K562 (cell line): ENCODE data around the gene STARD13. TPM values are rescaled to one million over a fixed set of nuclear protein-coding genes. Genes with fewer than 3 reads are reported as not detected.

Experiments
- ATAC-seq: fragments of 200-7000 bp; cut with Tn5 transposase; 3 replicates; pipeline ENCODE4 v1.9.1; 2020; ENCODE audit warnings: moderate library complexity
- BruUV-seq: library from RNA; stranded (reverse); fragments of 400-500 nt; replicated peaks from 2 replicates; lab custom pipeline; 2021; lab: Mats Ljungman, UMichigan
- CTCF ChIA-PET: fragments of 300-600 bp; formaldehyde crosslinking; extraction: SDS; loops from one replicate; lab custom pipeline; 2021; ENCODE audit warnings: low intra/inter-chr PET ratio; lab: Yijun Ruan, JAX
- POLR2A ChIA-PET: fragments of 300-600, 350-650 bp; sonication (Branson Sonifier 250); formaldehyde crosslinking; extraction: SDS; loops from one replicate; lab custom pipeline; 2021; ENCODE audit warnings: antibody characterized with exemption, inconsistent platforms; lab: Yijun Ruan, JAX
- DNase-seq, 4 experiments: peaks; one replicate each; pipeline versions ENCODE4 v3.0.0 to v3.0.0-alpha.2; 2011 to 2018; ENCODE audit warnings: low spot score in 3 of 4, mixed read lengths in 3 of 4; ENCODE audit errors: extremely low read depth in 1 of 4
- FAIRE-seq: peaks from 2 replicates; lab custom pipeline; 2011; peaks lifted over from hg19 to GRCh38; lab: Jason Lieb, UNC
- H2AFZ ChIP-seq: 2 replicates; pipeline ENCODE4 v1.6.0; 2011; ENCODE audit warnings: low read depth, low read length, control low read depth, inconsistent platforms
- H3K27ac ChIP-seq: fragments of 200-600 bp; 3 replicates; pipeline ENCODE4 v1.8.0; 2011; ENCODE audit warnings: low read depth, mild to moderate bottlenecking, control low read depth, inconsistent platforms, low read length, moderate library complexity, mixed read lengths; ENCODE audit errors: extremely low read depth
- H3K27me3 ChIP-seq, 2 experiments: fragments of 300-600 bp in 1 of 2; 2 replicates in 1 of 2; 3 replicates in 1 of 2; pipeline versions ENCODE4 v1.6.0 to v1.8.0; 2011; ENCODE audit warnings: inconsistent platforms in 2 of 2, low read length in 2 of 2, mild to moderate bottlenecking in 1 of 2, mixed read lengths in 1 of 2, moderate library complexity in 1 of 2; ENCODE audit not compliant: control insufficient read depth in 2 of 2, insufficient read depth in 2 of 2
- H3K36me3 ChIP-seq: fragments of 300-600 bp; 3 replicates; pipeline ENCODE4 v1.8.0; 2011; ENCODE audit warnings: mild to moderate bottlenecking, low read length, inconsistent platforms; ENCODE audit not compliant: control insufficient read depth, insufficient read depth
- H3K4me1 ChIP-seq, 2 experiments: fragments of 200-600 bp in 1 of 2; replicated peaks in 1 of 2; 2 replicates in 1 of 2; 3 replicates in 1 of 2; pipeline versions ENCODE4 v1.5.1 to v1.8.0; 2011; ENCODE audit warnings: inconsistent platforms in 2 of 2, low read length in 2 of 2, mild to moderate bottlenecking in 1 of 2, mixed read lengths in 1 of 2, moderate library complexity in 1 of 2; ENCODE audit not compliant: control insufficient read depth in 2 of 2, insufficient read depth in 2 of 2
- H3K4me2 ChIP-seq: 2 replicates; pipeline ENCODE4 v1.6.1; 2011; ENCODE audit warnings: low read length, control low read depth, inconsistent platforms, mixed read lengths; ENCODE audit not compliant: insufficient read depth
- H3K4me3 ChIP-seq: fragments of 200-600 bp; sonication (generic), shearing (Covaris generic); 2 replicates; pipeline ENCODE4 v1.5.1; 2016; ENCODE audit warnings: control low read depth, inconsistent platforms
- H3K79me2 ChIP-seq: fragments of 200-600 bp; 3 replicates; pipeline ENCODE4 v1.8.0; 2011; ENCODE audit warnings: low read length, inconsistent platforms; ENCODE audit not compliant: control insufficient read depth, insufficient read depth
- H3K9ac ChIP-seq, 2 experiments: 2 replicates each; pipeline versions ENCODE4 v1.6.0 to v1.6.1; 2011; ENCODE audit warnings: low read depth in 2 of 2, low read length in 2 of 2, control low read depth in 1 of 2, inconsistent platforms in 1 of 2, mild to moderate bottlenecking in 1 of 2, mixed read lengths in 1 of 2; ENCODE audit not compliant: insufficient read depth in 1 of 2
- H3K9me1 ChIP-seq: one replicate; pipeline ENCODE4 v1.6.0; 2011; ENCODE audit warnings: inconsistent platforms, mild to moderate bottlenecking, low read length, moderate library complexity; ENCODE audit not compliant: control insufficient read depth, insufficient read depth
- H3K9me3 ChIP-seq: replicated peaks from 2 replicates; pipeline ENCODE4 v1.5.1; 2011; ENCODE audit warnings: low read depth, low read length, inconsistent platforms; ENCODE audit not compliant: control insufficient read depth, insufficient read depth
- H4K20me1 ChIP-seq: replicated peaks from 2 replicates; pipeline ENCODE4 v1.6.1; 2011; ENCODE audit warnings: low read length, inconsistent platforms, mixed read lengths; ENCODE audit not compliant: control insufficient read depth, insufficient read depth
- FOXJ3 ChIP-seq: sonication (generic); formaldehyde crosslinking; IDR thresholded peaks from 2 replicates; pipeline ENCODE4 v1.4.0; 2020; ENCODE audit warnings: mild to moderate bottlenecking, missing genetic modification reagents
- HMG20B ChIP-seq: fragments of 250-450 bp; sonication (Bioruptor Pico); IDR thresholded peaks from 2 replicates; pipeline ENCODE4 v1.5.0; 2021; ENCODE audit warnings: mild to moderate bottlenecking
- NCOR1 ChIP-seq: fragments of 450-650 bp; IDR thresholded peaks from 2 replicates; pipeline ENCODE4 v1.6.1; 2016; ENCODE audit warnings: mild to moderate bottlenecking, moderate library complexity
- NR1H2 ChIP-seq: sonication (generic); formaldehyde crosslinking; IDR thresholded peaks from 2 replicates; pipeline ENCODE4 v1.4.0; 2020; ENCODE audit warnings: mild to moderate bottlenecking, missing genetic modification reagents
- NRF1 ChIP-seq, 2 experiments: fragments of 450-650 bp; IDR thresholded peaks in 1 of 2; conservative IDR thresholded peaks in 1 of 2; 2 replicates each; pipeline ENCODE4 v1.6.1; 2014; ENCODE audit warnings: mild to moderate bottlenecking in 2 of 2
- RUNX1 ChIP-seq: sonication (generic); IDR thresholded peaks from 2 replicates; pipeline ENCODE4 v1.6.1; 2016; ENCODE audit warnings: antibody characterized with exemption, low read depth
- TSHZ1 ChIP-seq: fragments of 250-450 bp; sonication (Bioruptor Pico); IDR thresholded peaks from 2 replicates; pipeline ENCODE4 v1.4.0; 2020; ENCODE audit warnings: mild to moderate bottlenecking, moderate library complexity
- ZC3H11A ChIP-seq: IDR thresholded peaks from 2 replicates; pipeline ENCODE4 v1.6.1; 2012; ENCODE audit warnings: low read depth, low read length, improper control_type of control experiment
- ZFX ChIP-seq: sonication (generic); formaldehyde crosslinking; IDR thresholded peaks from 2 replicates; pipeline ENCODE4 v1.8.0; 2022; ENCODE audit warnings: mild to moderate bottlenecking, missing genetic modification reagents, moderate library complexity
- ZNF24 ChIP-seq: fragments of 450-650 bp; IDR thresholded peaks from 2 replicates; pipeline ENCODE4 v1.6.1; 2016
- WGBS: fragments of 100-300 bp; shearing (Covaris generic); methylation state at CpG from one replicate; pipeline ENCODE4 v1.1.6; 2016; ENCODE audit warnings: low coverage, mixed read lengths; ENCODE audit not compliant: insufficient coverage; ENCODE audit errors: missing lambda C conversion rate; 5-methylcytosine and 5-hydroxymethylcytosine counted together
- in situ Hi-C: fragments of 300-500 bp; cut with MboI; formaldehyde crosslinking; loops from 4 replicates; pipeline ENCODE4 v1.15.0; 2018; ENCODE audit warnings: inconsistent platforms, mixed read lengths
- intact Hi-C: fragments of 100-400 bp; cut with micrococcal nuclease; formaldehyde crosslinking; loops from 2 replicates; pipeline ENCODE4 v1.14.2; 2022
- polyA plus RNA-seq, 8 experiments: library from polyadenylated mRNA; depleted of rRNA in 4 of 8; stranded (reverse) in 5 of 8; unstranded in 3 of 8; fragments of >200 nt; fragmentation: Nextera tagmentation in 2 of 8; fragmentation: Illumina TruSeq in 1 of 8; extraction: Ambion mirVana in 2 of 8; extraction: Trizol in 1 of 8; gene quantifications; 2 replicates each; pipeline versions ENCODE4 v1.2.1 to v1.2.3, GENCODE V29; 2011 to 2014; ENCODE audit warnings: inconsistent platforms in 1 of 8, missing spikeins in 1 of 8
- total RNA-seq, 7 experiments: library from RNA; depleted of rRNA in 6 of 7; stranded (reverse); fragments of >200 nt in 6 of 7; fragmentation: Illumina TruSeq in 2 of 7; extraction: Trizol in 2 of 7; gene quantifications; 2 replicates each; pipeline versions ENCODE4 v1.2.1 to v1.2.3, GENCODE V29; 2011 to 2021; ENCODE audit warnings: low replicate concordance in 1 of 7
- TF ChIP-seq, protein P1 (sequence below): fragments of 450-650 bp; IDR thresholded peaks from 2 replicates; pipeline ENCODE4 v1.6.1; 2018; ENCODE audit warnings: mild to moderate bottlenecking, low read depth; ENCODE audit not compliant: partially characterized antibody
- TF ChIP-seq, protein P2 (sequence below): fragments of 450-650 bp; IDR thresholded peaks from 2 replicates; pipeline ENCODE4 v1.6.1; 2016

The STARD13 gene
- total and polyA plus RNA-seq, 9 of the 15 experiments (the other 6 are each of a cell fraction or from before 2014, with no cell fraction given) = 0.11 TPM; not detected in 8

- no peak for TF ChIP-seq RUNX1
Measured at GRCh38 chr13:33099860-33100259, 185.7 kb downstream of the STARD13 start (continued).

GRCh38 chr13:33096886-33097605 is 188.5 kb downstream of the STARD13 start:
- Histone ChIP-seq H3K27ac (no peak overlapping the region), H3K9me3 (no peaks in the 10 kb centered on the region), H3K27me3 (no peaks in the 10 kb centered on the region), H3K9ac (no peak overlapping the region), H2AFZ (no peak overlapping the region), H3K36me3 (no peaks in the 10 kb centered on the region), H3K4me1 (no peaks in the 10 kb centered on the region), H3K4me2 (no peak overlapping the region), H3K9me1 (no peaks in the 10 kb centered on the region), H4K20me1 (no peaks in the 10 kb centered on the region), H3K79me2 (no peaks in the 10 kb centered on the region), H3K4me3 (no peak overlapping the region)
- BruUV-seq = no TSS peak
- in situ Hi-C loops (no loop called here), intact Hi-C loops (no loop called here)
- WGBS = 0% methylated on average over 2 of the region's 2 CpGs
- no peak for DNase-seq
- TF ChIP-seq FOXJ3 (CRISPR knock-in tag) (no peak), ZNF24 (no peak), NR1H2 (CRISPR knock-in tag) (no peak), ZC3H11A (no peak), HMG20B (CRISPR knock-in tag) (no peak), ZFX (CRISPR knock-in tag) (no peak), NCOR1 (no peak), NRF1 (conservative IDR thresholded peaks at IDR 0.05 in 1 of 2, IDR thresholded peaks at IDR 0.05 in 1 of 2) (no peak), TSHZ1 (CRISPR knock-in tag) (no peak)
- TF ChIP-seq, protein P1, sequence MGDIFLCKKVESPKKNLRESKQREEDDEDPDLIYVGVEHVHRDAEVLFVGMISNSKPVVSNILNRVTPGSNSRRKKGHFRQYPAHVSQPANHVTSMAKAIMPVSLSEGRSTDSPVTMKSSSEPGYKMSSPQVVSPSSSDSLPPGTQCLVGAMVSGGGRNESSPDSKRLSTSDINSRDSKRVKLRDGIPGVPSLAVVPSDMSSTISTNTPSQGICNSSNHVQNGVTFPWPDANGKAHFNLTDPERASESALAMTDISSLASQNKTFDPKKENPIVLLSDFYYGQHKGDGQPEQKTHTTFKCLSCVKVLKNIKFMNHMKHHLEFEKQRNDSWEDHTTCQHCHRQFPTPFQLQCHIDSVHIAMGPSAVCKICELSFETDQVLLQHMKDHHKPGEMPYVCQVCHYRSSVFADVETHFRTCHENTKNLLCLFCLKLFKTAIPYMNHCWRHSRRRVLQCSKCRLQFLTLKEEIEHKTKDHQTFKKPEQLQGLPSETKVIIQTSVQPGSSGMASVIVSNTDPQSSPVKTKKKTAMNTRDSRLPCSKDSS = no peak
- TF ChIP-seq, protein P2, sequence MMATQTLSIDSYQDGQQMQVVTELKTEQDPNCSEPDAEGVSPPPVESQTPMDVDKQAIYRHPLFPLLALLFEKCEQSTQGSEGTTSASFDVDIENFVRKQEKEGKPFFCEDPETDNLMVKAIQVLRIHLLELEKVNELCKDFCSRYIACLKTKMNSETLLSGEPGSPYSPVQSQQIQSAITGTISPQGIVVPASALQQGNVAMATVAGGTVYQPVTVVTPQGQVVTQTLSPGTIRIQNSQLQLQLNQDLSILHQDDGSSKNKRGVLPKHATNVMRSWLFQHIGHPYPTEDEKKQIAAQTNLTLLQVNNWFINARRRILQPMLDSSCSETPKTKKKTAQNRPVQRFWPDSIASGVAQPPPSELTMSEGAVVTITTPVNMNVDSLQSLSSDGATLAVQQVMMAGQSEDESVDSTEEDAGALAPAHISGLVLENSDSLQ = no peak
- CTCF ChIA-PET = no interaction called here
- POLR2A ChIA-PET = no interaction called here
- no peak for FAIRE-seq
- ATAC-seq = no peak
